NOMO-1 treated with DMSO at 0.1 percent for 48 hours (cell line): ENCODE measurements around the gene E2F6.
"Not testable (repeated sequence)": the region's sequence is repeated elsewhere in the genome, so short reads cannot be mapped to it uniquely, and the experiment has no call there.

Experiments
- DNase-seq: peaks from one replicate; lab custom pipeline; 2025; ENCODE audit not compliant: unreplicated experiment; lab: John Stamatoyannopoulos, UW

Gene E2F6

GRCh38 chr2:11416186-11416585 is 49.8 kb downstream of the E2F6 start:
- DNase-seq = no peak

GRCh38 chr2:11414372-11415124 is 51.4 kb downstream of the E2F6 start:
- no peak for DNase-seq

GRCh38 chr2:11412449-11412810 is 53.5 kb downstream of the E2F6 start:
- no peak for DNase-seq

- DNase-seq = peak; percentile 8
Observed at GRCh38 chr2:11411768-11412448, 54.1 kb downstream of the E2F6 start.

GRCh38 chr2:11411244-11411643 is 54.7 kb downstream of the E2F6 start:
- DNase-seq = no peak

- DNase-seq = no peak
Observed at GRCh38 chr2:11410101-11410500, 55.9 kb downstream of the E2F6 start.

- no peak for DNase-seq
Observed at GRCh38 chr2:11409572-11409959, 56.4 kb downstream of the E2F6 start.

GRCh38 chr2:11408959-11409571 is 56.9 kb downstream of the E2F6 start:
- DNase-seq = no peak

GRCh38 chr2:11407413-11407812 is 58.5 kb downstream of the E2F6 start:
- no peak for DNase-seq

GRCh38 chr2:11406958-11407381 is 59.0 kb downstream of the E2F6 start:
- DNase-seq = no peak

GRCh38 chr2:11406267-11406957 is 59.5 kb downstream of the E2F6 start:
- DNase-seq = no peak

- no peak for DNase-seq
Observed at GRCh38 chr2:11405599-11406266, 60.2 kb downstream of the E2F6 start.

GRCh38 chr2:11405074-11405406 is 60.9 kb downstream of the E2F6 start:
- DNase-seq = not testable (repeated sequence)

- no peak for DNase-seq
Observed at GRCh38 chr2:11404376-11405073, 61.4 kb downstream of the E2F6 start.

- DNase-seq = no peak
Observed at GRCh38 chr2:11402436-11402835, 63.5 kb downstream of the E2F6 start.

GRCh38 chr2:11399438-11399762 is 66.6 kb downstream of the E2F6 start:
- no peak for DNase-seq

- no peak for DNase-seq
Observed at GRCh38 chr2:11398750-11399437, 67.1 kb downstream of the E2F6 start.

- no peak for DNase-seq
Observed at GRCh38 chr2:11397513-11397912, 68.4 kb downstream of the E2F6 start.

- DNase-seq = no peak
Observed at GRCh38 chr2:11396467-11397445, 69.2 kb downstream of the E2F6 start.
